Large intestine (tissue), 3 donors: ENCODE measurements around the gene GALNT17. TPM values are rescaled to one million over a fixed set of nuclear protein-coding genes. Genes with fewer than 3 reads are reported as not detected.

Experiments used
- DNase-seq, 2 donors: peaks; one replicate each; pipeline versions ENCODE4 v3.0.0 to v3.0.0-alpha.2; 2013
- H3K27ac ChIP-seq: one replicate; pipeline ENCODE4 v1.5.1; 2013; ENCODE audit warnings: low read length
- H3K27me3 ChIP-seq: 2 replicates; pipeline ENCODE4 v1.6.1; 2013; ENCODE audit warnings: low read length; ENCODE audit not compliant: control insufficient read depth, insufficient read depth
- H3K36me3 ChIP-seq: 2 replicates; pipeline ENCODE4 v1.6.1; 2013; ENCODE audit warnings: low read length; ENCODE audit not compliant: control insufficient read depth, insufficient read depth
- H3K4me1 ChIP-seq: one replicate; pipeline ENCODE4 v1.6.1; 2013; ENCODE audit warnings: low read length; ENCODE audit not compliant: control insufficient read depth, insufficient read depth
- H3K4me3 ChIP-seq: one replicate; pipeline ENCODE4 v1.5.1; 2013; ENCODE audit warnings: low read length
- H3K9me3 ChIP-seq: one replicate; pipeline ENCODE4 v1.6.1; 2013; ENCODE audit warnings: mild to moderate bottlenecking, low read depth, low read length, moderate library complexity; ENCODE audit not compliant: control insufficient read depth
- WGBS: methylation state at CpG from one replicate; pipeline ENCODE4 v1.1.5; 2013; ENCODE audit warnings: low lambda C conversion rate; ENCODE audit not compliant: insufficient coverage; 5-methylcytosine and 5-hydroxymethylcytosine counted together
- polyA plus RNA-seq: library from polyadenylated mRNA; unstranded; fragments of 120-200 nt; gene quantifications from one replicate; pipeline ENCODE4 v1.2.1, GENCODE V29; 2013

GALNT17 gene
- polyA plus RNA-seq, 1 donor, result 2.7 TPM

DNA sequence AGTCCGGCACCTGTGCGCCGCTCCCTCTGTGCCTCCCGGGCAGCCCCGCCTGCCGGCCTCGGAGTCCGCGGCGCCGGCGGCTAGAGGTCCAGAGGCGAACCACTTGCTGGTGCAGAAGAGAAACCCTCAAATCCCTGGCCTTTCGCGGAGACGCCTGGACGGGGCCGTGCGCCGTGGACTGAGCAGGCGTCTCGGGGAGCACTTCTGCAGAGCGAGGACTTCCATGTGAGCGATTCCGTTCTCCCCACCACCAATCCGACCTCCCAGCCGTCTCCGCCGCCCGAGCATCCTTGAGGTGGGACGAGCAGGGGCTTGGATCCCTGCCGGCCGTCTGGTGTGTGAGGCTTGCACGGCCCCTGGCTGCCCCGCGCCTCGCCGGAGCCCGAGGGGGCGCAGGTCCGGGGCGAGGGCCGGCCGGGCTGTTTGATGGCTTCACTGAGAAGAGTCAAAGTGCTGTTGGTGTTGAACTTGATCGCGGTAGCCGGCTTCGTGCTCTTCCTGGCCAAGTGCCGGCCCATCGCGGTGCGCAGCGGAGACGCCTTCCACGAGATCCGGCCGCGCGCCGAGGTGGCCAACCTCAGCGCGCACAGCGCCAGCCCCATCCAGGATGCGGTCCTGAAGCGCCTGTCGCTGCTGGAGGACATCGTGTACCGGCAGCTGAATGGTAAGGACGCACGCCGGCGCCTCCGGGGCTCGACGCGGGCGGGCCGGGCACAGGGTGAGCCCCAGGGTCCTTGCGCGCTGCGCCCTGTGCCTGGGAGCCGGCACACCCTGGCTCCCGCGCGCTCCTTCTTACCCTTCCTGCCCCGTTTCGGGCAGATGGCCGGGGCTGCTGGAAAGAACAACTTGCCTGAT lies 660 bp downstream of the GALNT17 start:
- Histone ChIP-seq H3K4me3 (no peak overlapping the region), H3K36me3 (no peaks in the 10 kb centered on the region), H3K4me1 (no peaks in the 10 kb centered on the region), H3K27ac (no peak overlapping the region), H3K27me3 (peaks cover 56% of the 10 kb centered on the region), H3K9me3 (no peaks in the 10 kb centered on the region)
- DNase-seq, result peak in 1 of 2 donors; percentile 32
- WGBS, result no CpG with 5 or more reads among the region's 88 CpGs

DNA sequence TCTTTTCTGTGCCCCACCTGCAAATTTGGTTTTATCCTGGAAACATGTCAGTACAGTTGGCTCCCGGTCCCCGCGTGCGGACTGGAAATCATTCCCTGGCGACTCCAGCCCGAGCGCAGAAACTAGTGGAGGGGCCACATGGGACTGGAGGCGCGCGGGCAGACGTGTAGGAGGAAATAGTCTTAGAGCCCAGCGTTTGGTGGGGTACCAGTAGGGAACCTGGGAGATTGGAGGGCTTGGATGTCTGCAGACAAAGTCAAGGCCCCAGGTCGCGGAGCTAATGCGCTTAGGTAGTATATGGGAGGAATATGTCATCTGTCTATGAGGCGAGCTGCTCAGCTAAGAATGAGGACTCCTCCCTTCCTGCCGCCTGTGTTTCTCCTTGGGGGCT lies 1.3 kb downstream of the GALNT17 start:
- H3K27ac ChIP-seq, result no peak overlapping the region
- no peak for DNase-seq
- peaks cover 56% of the 10 kb centered on the region for H3K27me3 ChIP-seq
- no peaks in the 10 kb centered on the region for H3K4me1 ChIP-seq
- WGBS, result no CpG with 5 or more reads among the region's 17 CpGs
- H3K9me3 ChIP-seq, result no peaks in the 10 kb centered on the region
- no peaks in the 10 kb centered on the region for H3K36me3 ChIP-seq
- H3K4me3 ChIP-seq, result no peak overlapping the region

DNA sequence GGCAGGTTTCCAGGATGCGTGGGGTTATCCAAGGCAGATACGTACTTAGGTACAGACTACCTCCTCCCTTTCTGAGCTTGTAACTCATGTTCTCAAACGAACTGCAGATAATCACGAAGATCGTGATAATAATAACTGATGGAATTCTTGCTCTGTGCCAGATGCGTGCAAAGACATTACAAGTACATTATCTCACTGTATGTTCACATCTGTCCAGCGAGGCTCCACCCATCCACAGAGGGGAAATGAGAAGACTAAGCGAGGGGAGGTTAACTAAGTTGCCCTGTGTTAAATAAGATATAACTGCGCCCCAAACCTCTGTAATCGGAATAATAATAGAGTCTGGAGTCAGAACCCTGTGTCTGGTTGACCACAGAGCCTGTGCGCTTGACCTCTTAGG lies 1.9 kb downstream of the GALNT17 start:
- no peak for DNase-seq
- no peaks in the 10 kb centered on the region for H3K9me3 ChIP-seq
- no peaks in the 10 kb centered on the region for H3K36me3 ChIP-seq
- H3K27ac ChIP-seq, result no peak overlapping the region
- no peaks in the 10 kb centered on the region for H3K4me1 ChIP-seq
- peaks cover 51% of the 10 kb centered on the region for H3K27me3 ChIP-seq
- WGBS, result 80% methylated on average over 3 of the region's 11 CpGs
- no peak overlapping the region for H3K4me3 ChIP-seq

DNA sequence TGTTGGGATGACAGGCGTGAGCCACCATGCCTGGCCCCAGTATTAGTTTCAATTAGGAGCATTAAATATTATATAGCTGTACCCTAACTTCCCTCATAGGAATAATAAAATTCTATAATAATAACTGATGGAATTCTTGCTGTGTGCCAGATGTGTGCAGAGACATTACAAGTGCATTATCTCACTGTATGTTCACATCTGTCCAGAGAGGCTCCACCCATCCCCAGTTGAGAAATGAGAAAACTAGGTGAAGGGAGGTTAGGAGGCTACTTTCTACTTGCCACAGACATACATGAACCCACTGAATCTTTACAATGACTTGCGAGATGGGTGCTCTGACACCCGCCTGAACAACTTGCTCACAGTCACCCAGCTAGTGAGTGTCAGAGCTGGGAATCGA lies 3.2 kb downstream of the GALNT17 start:
- H3K4me3 ChIP-seq, result no peak overlapping the region
- no peaks in the 10 kb centered on the region for H3K36me3 ChIP-seq
- H3K27me3 ChIP-seq, result peaks cover 39% of the 10 kb centered on the region
- no peaks in the 10 kb centered on the region for H3K4me1 ChIP-seq
- no CpG with 5 or more reads among the region's 4 CpGs for WGBS
- no peak for DNase-seq
- no peak overlapping the region for H3K27ac ChIP-seq
- H3K9me3 ChIP-seq, result no peaks in the 10 kb centered on the region

DNA sequence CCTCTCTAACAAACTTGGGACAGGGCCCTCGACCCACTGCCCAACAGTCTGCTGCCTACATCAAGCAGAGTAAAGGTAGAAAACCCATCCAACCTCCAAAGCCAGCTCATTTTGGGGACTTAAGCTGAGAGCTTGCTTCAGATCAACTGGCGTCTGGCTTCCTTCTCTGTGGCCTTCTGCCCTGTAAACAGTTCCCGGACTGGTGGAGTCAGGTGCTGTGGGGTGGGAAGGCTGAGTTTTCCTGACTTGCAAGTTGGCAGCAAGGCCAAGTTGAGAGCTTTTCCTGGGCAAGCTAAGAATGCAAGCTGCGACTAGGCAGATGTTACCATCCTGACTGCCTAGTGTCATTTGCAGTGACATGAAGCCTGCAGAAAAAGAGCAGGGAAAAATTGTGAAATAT lies 3.7 kb downstream of the GALNT17 start:
- Histone ChIP-seq H3K27ac (no peak overlapping the region), H3K27me3 (peaks cover 34% of the 10 kb centered on the region), H3K36me3 (no peaks in the 10 kb centered on the region), H3K4me1 (no peaks in the 10 kb centered on the region), H3K9me3 (no peaks in the 10 kb centered on the region), H3K4me3 (no peak overlapping the region)
- no peak for DNase-seq
- 100% methylated on average over 1 of the region's 4 CpGs for WGBS

DNA sequence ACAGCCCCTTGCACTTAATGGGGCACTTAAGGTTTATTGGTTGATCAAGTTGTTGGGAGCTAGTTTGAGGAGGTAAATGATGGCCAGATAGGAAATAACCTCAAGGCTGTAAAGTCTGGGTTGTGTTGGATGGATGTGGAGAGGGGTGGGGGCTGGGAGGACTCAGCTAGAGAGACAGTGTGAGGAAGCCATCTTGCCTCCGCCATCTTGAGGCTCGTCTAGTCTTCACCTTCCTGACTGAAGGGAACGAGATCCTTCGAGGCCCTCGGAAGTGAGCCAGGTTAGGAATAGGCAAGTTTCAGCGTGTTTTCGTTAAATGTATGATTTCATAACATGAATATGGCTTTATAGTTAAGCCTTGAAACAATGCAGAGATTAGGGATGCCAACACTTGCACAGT lies 5.5 kb downstream of the GALNT17 start:
- Histone ChIP-seq H3K27ac (no peak overlapping the region), H3K4me3 (no peak overlapping the region), H3K4me1 (no peaks in the 10 kb centered on the region), H3K27me3 (peaks cover 19% of the 10 kb centered on the region), H3K36me3 (no peaks in the 10 kb centered on the region), H3K9me3 (no peaks in the 10 kb centered on the region)
- no peak for DNase-seq
- 83% methylated on average over 2 of the region's 7 CpGs for WGBS

DNA sequence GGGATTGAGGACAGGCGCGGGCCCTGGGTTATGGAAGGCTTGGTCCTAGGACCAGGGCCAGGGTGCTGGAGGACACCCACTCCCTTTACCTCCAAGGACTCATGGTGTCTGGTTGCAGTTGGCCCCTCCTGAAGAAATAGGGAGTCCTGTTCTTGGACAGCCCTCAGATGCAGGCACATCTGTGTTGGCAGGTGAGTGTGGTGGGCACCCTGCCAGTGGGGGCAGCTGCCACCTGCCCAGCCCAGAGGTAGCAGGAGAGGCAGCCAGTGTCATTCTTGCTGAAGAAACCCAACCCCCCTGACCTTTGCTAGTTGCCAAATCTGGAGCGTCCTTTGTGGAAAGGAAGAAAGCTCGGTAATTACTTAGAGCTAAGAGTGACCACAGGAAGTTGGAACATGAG lies 8.3 kb downstream of the GALNT17 start:
- no peaks in the 10 kb centered on the region for H3K27me3 ChIP-seq
- no peaks in the 10 kb centered on the region for H3K36me3 ChIP-seq
- H3K4me3 ChIP-seq, result no peak overlapping the region
- no peak for DNase-seq
- no peaks in the 10 kb centered on the region for H3K9me3 ChIP-seq
- no peaks in the 10 kb centered on the region for H3K4me1 ChIP-seq
- no peak overlapping the region for H3K27ac ChIP-seq
- no CpG with 5 or more reads among the region's 4 CpGs for WGBS

DNA sequence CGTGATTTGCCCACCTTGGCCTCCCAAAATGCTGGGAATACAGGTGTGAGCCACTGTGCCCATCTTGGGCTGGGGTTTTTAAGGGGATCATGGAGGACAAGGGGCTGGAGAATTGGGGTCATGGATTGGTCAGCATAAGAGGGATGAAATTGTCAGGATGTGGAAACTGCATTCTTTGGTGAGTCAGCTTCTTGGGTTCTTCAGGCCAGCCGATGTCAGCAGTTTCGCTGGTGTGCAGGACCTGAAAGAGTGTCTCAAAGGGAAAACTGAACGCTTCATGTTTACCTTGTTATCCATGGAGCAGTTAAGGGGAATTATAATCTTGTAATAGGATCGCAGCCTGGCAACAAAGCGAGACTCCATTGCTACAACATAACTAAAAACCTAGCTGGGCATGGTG lies 13.0 kb downstream of the GALNT17 start:
- Histone ChIP-seq H3K27ac (no peak overlapping the region), H3K27me3 (no peaks in the 10 kb centered on the region), H3K4me3 (no peak overlapping the region), H3K4me1 (no peaks in the 10 kb centered on the region), H3K9me3 (no peaks in the 10 kb centered on the region), H3K36me3 (no peaks in the 10 kb centered on the region)
- DNase-seq, result no peak
- WGBS, result no CpG with 5 or more reads among the region's 6 CpGs

DNA sequence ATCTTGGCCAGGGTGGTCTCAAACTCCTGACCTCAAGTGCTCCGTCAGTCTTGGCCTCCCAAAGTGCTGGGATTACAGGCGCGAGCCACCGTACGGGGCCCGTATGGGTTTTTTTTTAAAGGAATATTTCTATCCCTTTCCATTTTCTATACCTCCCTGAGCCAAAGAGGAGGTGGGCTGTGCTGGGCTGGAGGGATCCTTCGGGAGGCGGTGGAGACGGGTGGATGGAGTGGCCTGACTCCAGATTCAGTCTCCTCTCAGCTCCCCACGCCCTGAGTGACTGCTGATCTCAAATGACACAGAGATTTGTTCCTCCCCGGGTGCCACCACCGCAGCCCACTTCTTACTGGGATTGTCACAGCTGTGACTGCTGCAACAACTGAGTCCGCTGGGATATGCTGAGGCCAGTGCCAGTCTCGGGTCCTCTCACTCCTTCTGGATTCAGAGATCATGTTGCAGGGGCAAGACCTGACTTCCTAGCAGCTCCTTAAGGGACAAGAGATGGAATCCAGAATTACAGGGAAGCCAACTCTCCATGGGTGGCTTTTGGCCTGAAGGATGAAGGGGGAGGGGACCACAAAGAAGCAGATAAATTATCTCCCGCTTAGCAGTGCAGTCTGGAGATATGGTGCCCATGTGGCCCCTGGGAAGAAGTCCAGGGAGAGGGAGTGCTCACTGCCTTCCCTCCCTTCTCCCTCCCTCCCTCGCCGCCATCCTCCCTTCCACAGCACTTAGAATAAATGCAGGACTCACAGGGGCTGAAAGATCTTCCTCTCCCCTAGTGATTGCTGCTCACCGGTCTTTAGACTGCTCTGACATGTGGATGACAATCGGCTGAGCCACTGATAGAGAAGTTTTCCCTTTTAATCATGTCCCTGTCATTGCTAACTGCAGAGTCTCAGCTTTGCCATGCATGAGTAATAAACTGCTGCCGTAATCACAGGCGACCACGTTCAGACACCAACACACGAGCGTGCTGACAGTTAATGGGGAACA lies 14.3 kb downstream of the GALNT17 start:
- Histone ChIP-seq H3K36me3 (no peaks in the 10 kb centered on the region), H3K4me1 (no peaks in the 10 kb centered on the region), H3K9me3 (no peaks in the 10 kb centered on the region), H3K27me3 (no peaks in the 10 kb centered on the region), H3K27ac (no peak overlapping the region), H3K4me3 (no peak overlapping the region)
- DNase-seq, result no peak
- WGBS, result no CpG with 5 or more reads among the region's 24 CpGs

DNA sequence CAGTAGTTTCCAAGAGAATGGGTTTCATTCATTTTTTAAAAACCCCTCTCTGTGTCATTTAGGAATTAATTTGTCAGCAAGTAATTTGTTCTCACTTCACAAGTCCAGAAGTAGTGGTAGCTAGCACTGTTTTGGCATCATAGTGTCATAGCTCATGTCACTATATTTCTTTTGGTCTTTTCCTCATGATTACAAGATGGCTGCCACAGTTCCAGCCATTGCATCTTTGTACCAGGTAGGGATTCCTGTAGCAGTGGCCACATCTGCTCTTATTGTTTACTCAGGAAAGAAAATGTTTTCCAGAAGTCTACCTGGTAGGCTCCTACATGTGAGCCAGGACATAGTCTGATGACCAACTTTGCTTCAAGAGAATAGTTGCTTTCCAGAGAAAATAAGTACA lies 16.2 kb downstream of the GALNT17 start:
- Histone ChIP-seq H3K4me3 (no peak overlapping the region), H3K27ac (no peak overlapping the region), H3K9me3 (no peaks in the 10 kb centered on the region), H3K27me3 (no peaks in the 10 kb centered on the region), H3K36me3 (no peaks in the 10 kb centered on the region), H3K4me1 (no peaks in the 10 kb centered on the region)
- no peak for DNase-seq
